GM21367 (cell line): Measurements from ENCODE around the gene CEACAM16.
"Not testable (repeated sequence)": the region's sequence is repeated elsewhere in the genome, so short reads cannot be mapped to it uniquely, and the experiment has no call there.

Experiments used
- ATAC-seq: cut with Tn5 transposase; IDR thresholded peaks from one replicate; pipeline ENCODE4 v1.9.1; 2021; ENCODE audit not compliant: unreplicated experiment

Gene CEACAM16

GRCh38 chr19:44698492-44699201 lies at the start of gene CEACAM16:
CEACAM16 (plus strand) TSS chr19:44699151; CDS start chr19:44701457, 2,306 bp downstream.
- no peak for ATAC-seq

GRCh38 chr19:44649578-44650145 lies 49.3 kb upstream of the CEACAM16 start:
- ATAC-seq: no peak

GRCh38 chr19:44653343-44653742 lies 45.6 kb upstream of the CEACAM16 start:
- no peak for ATAC-seq

- peak; percentile 77 for ATAC-seq
These were observed 44.8 kb upstream of the CEACAM16 start for GRCh38 chr19:44653977-44654774.

- ATAC-seq: no peak
These were observed 41.6 kb upstream of the CEACAM16 start for GRCh38 chr19:44657211-44657921.

- no peak for ATAC-seq
These were observed 40.8 kb upstream of the CEACAM16 start for GRCh38 chr19:44658069-44658733.

GRCh38 chr19:44660081-44660480 lies 38.9 kb upstream of the CEACAM16 start:
- ATAC-seq: no peak

GRCh38 chr19:44661205-44661604 lies 37.7 kb upstream of the CEACAM16 start:
- ATAC-seq: no peak

GRCh38 chr19:44661904-44662303 lies 37.0 kb upstream of the CEACAM16 start:
- no peak for ATAC-seq

GRCh38 chr19:44662691-44663385 lies 36.1 kb upstream of the CEACAM16 start:
- ATAC-seq: no peak

- ATAC-seq: no peak
These were observed 35.0 kb upstream of the CEACAM16 start for GRCh38 chr19:44663996-44664395.

- no peak for ATAC-seq
These were observed 34.0 kb upstream of the CEACAM16 start for GRCh38 chr19:44664976-44665375.

GRCh38 chr19:44666852-44667556 lies 31.9 kb upstream of the CEACAM16 start:
- no peak for ATAC-seq

- no peak for ATAC-seq
These were observed 29.8 kb upstream of the CEACAM16 start for GRCh38 chr19:44668985-44669764.

- not testable (repeated sequence) for ATAC-seq
These were observed 28.9 kb upstream of the CEACAM16 start for GRCh38 chr19:44670027-44670426.

- ATAC-seq: no peak
These were observed 27.6 kb upstream of the CEACAM16 start, which contains the start of gene CEACAM19 for GRCh38 chr19:44671400-44671799. CEACAM19 (plus strand) TSS chr19:44671482; CDS start chr19:44671932, 450 bp downstream.

- no peak for ATAC-seq
These were observed 26.7 kb upstream of the CEACAM16 start for GRCh38 chr19:44672226-44672625.

GRCh38 chr19:44673510-44673909 lies 25.4 kb upstream of the CEACAM16 start:
- no peak for ATAC-seq

- ATAC-seq: no peak
These were observed 23.4 kb upstream of the CEACAM16 start for GRCh38 chr19:44675521-44675920.
